Vagina (tissue), 2 donors: ENCODE data around the gene STK32A.

Source experiments
- CTCF ChIP-seq, 3 experiments: fragments of 450-650 bp in 2 of 3; fragments of 200-600 bp in 1 of 3; sonication (generic) in 1 of 3; IDR thresholded peaks; one replicate each; pipeline ENCODE4 v1.5.1; 2017 to 2019; ENCODE audit warnings: antibody characterized with exemption in 3 of 3, mild to moderate bottlenecking in 2 of 3, moderate library complexity in 2 of 3
- POLR2A ChIP-seq, 2 donors: fragments of 450-650 bp; IDR thresholded peaks; one replicate each; pipeline ENCODE4 v1.6.1; 2017; ENCODE audit warnings: antibody characterized with exemption in 2 of 2, mild to moderate bottlenecking in 2 of 2, moderate library complexity in 2 of 2
- POLR2AphosphoS5 ChIP-seq, 2 donors: sonication (generic); formaldehyde crosslinking; IDR thresholded peaks; one replicate each; pipeline ENCODE4 v1.9.0; 2017; ENCODE audit warnings: antibody characterized with exemption in 2 of 2, mild to moderate bottlenecking in 2 of 2, low read depth in 1 of 2; ENCODE audit not compliant: insufficient read depth in 1 of 2

DNA sequence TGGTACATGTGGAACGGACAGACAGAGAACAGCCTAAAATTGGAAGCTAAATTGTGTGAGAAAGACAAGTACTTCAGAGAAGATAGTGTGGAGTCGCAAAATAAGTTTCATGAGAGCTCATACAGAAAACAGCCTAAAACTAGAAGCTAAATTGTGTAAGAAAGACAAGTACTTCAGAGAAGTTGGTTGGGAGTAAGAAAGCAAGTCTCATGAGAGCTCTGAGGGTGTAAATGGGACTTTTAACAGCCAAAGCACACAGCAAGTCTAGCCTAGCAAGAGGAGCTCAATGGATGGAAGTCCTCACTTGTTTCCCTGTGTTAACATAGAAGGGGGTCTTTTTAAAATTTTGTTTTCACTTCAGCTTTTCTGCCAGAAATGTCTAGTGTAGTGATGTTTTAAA is 93.1 kb downstream of the STK32A start:
- no peak for TF ChIP-seq POLR2A (IDR thresholded peaks at IDR 0.05)
- no peak for TF ChIP-seq CTCF (IDR thresholded peaks at IDR 0.05)
- TF ChIP-seq POLR2AphosphoS5 (IDR thresholded peaks at IDR 0.05; ENCODE audit: insufficient read depth in 1 of 2, low read depth in 1 of 2) = no peak
